SK-N-SH (cell line): ENCODE measurements around the gene GULP1.

ENCODE experiments used
- CTCF ChIP-seq: fragments of 200-600 bp; sonication (generic); IDR thresholded peaks from 2 replicates; pipeline ENCODE4 v1.6.1; 2017; ENCODE audit warnings: antibody characterized with exemption, mild to moderate bottlenecking, moderate library complexity
- EP300 ChIP-seq, 2 experiments: IDR thresholded peaks; 2 replicates each; pipeline versions ENCODE4 v1.4.0 to v1.6.1; 2012; ENCODE audit warnings: borderline replicate concordance in 1 of 2, low read depth in 1 of 2, low read length in 1 of 2
- FOXJ3 ChIP-seq: sonication (generic); formaldehyde crosslinking; IDR thresholded peaks from 2 replicates; pipeline ENCODE4 v1.5.1; 2020; ENCODE audit warnings: mild to moderate bottlenecking, missing genetic modification reagents
- GATA2 ChIP-seq: sonication (generic); formaldehyde crosslinking; IDR thresholded peaks from 2 replicates; pipeline ENCODE4 v1.5.0; 2020; ENCODE audit warnings: mild to moderate bottlenecking, missing genetic modification reagents
- JUND ChIP-seq: IDR thresholded peaks from 2 replicates; pipeline ENCODE4 v1.4.0; 2012
- MXI1 ChIP-seq: IDR thresholded peaks from 2 replicates; pipeline ENCODE4 v1.6.1; 2012; ENCODE audit warnings: mild to moderate bottlenecking, low read depth, low read length, improper control_type of control experiment
- POLR2AphosphoS5 ChIP-seq: IDR thresholded peaks from 2 replicates; pipeline ENCODE4 v1.6.1; 2012; ENCODE audit warnings: low read depth, low read length
- RAD21 ChIP-seq: IDR thresholded peaks from 2 replicates; pipeline ENCODE4 v1.6.1; 2012; ENCODE audit warnings: mild to moderate bottlenecking, low read length
- RCOR1 ChIP-seq: fragments of 150-350 bp; IDR thresholded peaks from 2 replicates; pipeline ENCODE4 v1.6.1; 2017; ENCODE audit warnings: antibody characterized with exemption, low read length
- RFX5 ChIP-seq: IDR thresholded peaks from 2 replicates; pipeline ENCODE4 v1.6.1; 2012; ENCODE audit warnings: mild to moderate bottlenecking, improper control_type of control experiment, low read length
- TF ChIP-seq, protein P1 (sequence below): fragments of 150-350 bp; IDR thresholded peaks from 2 replicates; pipeline ENCODE4 v1.6.1; 2017; ENCODE audit warnings: antibody characterized with exemption, low read length, low read depth, borderline replicate concordance
- TF ChIP-seq, protein P2 (sequence below): IDR thresholded peaks from 2 replicates; pipeline ENCODE4 v1.4.0; 2012; ENCODE audit warnings: low read depth
- TF ChIP-seq, protein P3 (sequence below): fragments of 150-350 bp; IDR thresholded peaks from 2 replicates; pipeline ENCODE4 v1.6.1; 2016; ENCODE audit warnings: mild to moderate bottlenecking, low read depth, low read length
- TF ChIP-seq, protein P4 (sequence below): IDR thresholded peaks from 2 replicates; pipeline ENCODE4 v1.6.1; 2012; ENCODE audit warnings: mild to moderate bottlenecking, low read depth, low read length, moderate library complexity

- TF ChIP-seq CTCF, result no peak
- TF ChIP-seq MXI1, result no peak
- TF ChIP-seq RCOR1, result no peak
- TF ChIP-seq JUND, result no peak
- TF ChIP-seq, protein P1, sequence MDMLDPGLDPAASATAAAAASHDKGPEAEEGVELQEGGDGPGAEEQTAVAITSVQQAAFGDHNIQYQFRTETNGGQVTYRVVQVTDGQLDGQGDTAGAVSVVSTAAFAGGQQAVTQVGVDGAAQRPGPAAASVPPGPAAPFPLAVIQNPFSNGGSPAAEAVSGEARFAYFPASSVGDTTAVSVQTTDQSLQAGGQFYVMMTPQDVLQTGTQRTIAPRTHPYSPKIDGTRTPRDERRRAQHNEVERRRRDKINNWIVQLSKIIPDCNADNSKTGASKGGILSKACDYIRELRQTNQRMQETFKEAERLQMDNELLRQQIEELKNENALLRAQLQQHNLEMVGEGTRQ, result no peak
- TF ChIP-seq, protein P2, sequence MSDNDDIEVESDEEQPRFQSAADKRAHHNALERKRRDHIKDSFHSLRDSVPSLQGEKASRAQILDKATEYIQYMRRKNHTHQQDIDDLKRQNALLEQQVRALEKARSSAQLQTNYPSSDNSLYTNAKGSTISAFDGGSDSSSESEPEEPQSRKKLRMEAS, result no peak
- no peak for TF ChIP-seq GATA2 (CRISPR knock-in tag)
- TF ChIP-seq POLR2AphosphoS5, result no peak
- no peak for TF ChIP-seq FOXJ3 (CRISPR knock-in tag)
- no peak for TF ChIP-seq EP300 (IDR thresholded peaks at IDR 0.05; ENCODE audit: borderline replicate concordance in 1 of 2, low read depth in 1 of 2, low read length in 1 of 2)
- TF ChIP-seq, protein P3, sequence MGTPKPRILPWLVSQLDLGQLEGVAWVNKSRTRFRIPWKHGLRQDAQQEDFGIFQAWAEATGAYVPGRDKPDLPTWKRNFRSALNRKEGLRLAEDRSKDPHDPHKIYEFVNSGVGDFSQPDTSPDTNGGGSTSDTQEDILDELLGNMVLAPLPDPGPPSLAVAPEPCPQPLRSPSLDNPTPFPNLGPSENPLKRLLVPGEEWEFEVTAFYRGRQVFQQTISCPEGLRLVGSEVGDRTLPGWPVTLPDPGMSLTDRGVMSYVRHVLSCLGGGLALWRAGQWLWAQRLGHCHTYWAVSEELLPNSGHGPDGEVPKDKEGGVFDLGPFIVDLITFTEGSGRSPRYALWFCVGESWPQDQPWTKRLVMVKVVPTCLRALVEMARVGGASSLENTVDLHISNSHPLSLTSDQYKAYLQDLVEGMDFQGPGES, result no peak
- no peak for TF ChIP-seq RAD21
- TF ChIP-seq, protein P4, sequence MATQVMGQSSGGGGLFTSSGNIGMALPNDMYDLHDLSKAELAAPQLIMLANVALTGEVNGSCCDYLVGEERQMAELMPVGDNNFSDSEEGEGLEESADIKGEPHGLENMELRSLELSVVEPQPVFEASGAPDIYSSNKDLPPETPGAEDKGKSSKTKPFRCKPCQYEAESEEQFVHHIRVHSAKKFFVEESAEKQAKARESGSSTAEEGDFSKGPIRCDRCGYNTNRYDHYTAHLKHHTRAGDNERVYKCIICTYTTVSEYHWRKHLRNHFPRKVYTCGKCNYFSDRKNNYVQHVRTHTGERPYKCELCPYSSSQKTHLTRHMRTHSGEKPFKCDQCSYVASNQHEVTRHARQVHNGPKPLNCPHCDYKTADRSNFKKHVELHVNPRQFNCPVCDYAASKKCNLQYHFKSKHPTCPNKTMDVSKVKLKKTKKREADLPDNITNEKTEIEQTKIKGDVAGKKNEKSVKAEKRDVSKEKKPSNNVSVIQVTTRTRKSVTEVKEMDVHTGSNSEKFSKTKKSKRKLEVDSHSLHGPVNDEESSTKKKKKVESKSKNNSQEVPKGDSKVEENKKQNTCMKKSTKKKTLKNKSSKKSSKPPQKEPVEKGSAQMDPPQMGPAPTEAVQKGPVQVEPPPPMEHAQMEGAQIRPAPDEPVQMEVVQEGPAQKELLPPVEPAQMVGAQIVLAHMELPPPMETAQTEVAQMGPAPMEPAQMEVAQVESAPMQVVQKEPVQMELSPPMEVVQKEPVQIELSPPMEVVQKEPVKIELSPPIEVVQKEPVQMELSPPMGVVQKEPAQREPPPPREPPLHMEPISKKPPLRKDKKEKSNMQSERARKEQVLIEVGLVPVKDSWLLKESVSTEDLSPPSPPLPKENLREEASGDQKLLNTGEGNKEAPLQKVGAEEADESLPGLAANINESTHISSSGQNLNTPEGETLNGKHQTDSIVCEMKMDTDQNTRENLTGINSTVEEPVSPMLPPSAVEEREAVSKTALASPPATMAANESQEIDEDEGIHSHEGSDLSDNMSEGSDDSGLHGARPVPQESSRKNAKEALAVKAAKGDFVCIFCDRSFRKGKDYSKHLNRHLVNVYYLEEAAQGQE, result no peak
- TF ChIP-seq RFX5, result no peak
Measured at GRCh38 chr2:188627471-188627870, 335.8 kb downstream of the GULP1 start.
